Panc1 (cell line): ENCODE measurements around the gene SUCO. TPM values are rescaled to one million over a fixed set of nuclear protein-coding genes. Genes with fewer than 3 reads are reported as not detected.

Source experiments
- total RNA-seq: library from RNA; stranded (reverse); gene quantifications from one replicate; pipeline ENCODE4 v1.2.1, GENCODE V29; 2021; ENCODE audit not compliant: unreplicated experiment

SUCO gene
- total RNA-seq, 1 experiment from 2014 or later: 31.3 TPM

Other genes with a start within 250 kb of the SUCO start
- gene C1orf105, start 112.5 kb upstream of the SUCO start, total RNA-seq: not detected
- gene PIGC, start 89.1 kb upstream of the SUCO start, total RNA-seq: 23.6 TPM
- gene FASLG, start 126.0 kb downstream of the SUCO start, total RNA-seq: not detected